Astrocyte (in vitro differentiated cells and primary cell): ENCODE results near the gene HPGDS.

Experiments
- CTCF ChIP-seq: IDR thresholded peaks from 2 replicates; pipeline ENCODE4 v1.5.1; 2011; ENCODE audit warnings: low read depth, mild to moderate bottlenecking, inconsistent platforms, low read length, moderate library complexity; ENCODE audit not compliant: insufficient read depth
- EZH2 ChIP-seq: IDR thresholded peaks from 2 replicates; pipeline ENCODE4 v1.6.1; 2012; ENCODE audit warnings: mild to moderate bottlenecking, low read length, inconsistent platforms; ENCODE audit not compliant: insufficient read depth

DNA sequence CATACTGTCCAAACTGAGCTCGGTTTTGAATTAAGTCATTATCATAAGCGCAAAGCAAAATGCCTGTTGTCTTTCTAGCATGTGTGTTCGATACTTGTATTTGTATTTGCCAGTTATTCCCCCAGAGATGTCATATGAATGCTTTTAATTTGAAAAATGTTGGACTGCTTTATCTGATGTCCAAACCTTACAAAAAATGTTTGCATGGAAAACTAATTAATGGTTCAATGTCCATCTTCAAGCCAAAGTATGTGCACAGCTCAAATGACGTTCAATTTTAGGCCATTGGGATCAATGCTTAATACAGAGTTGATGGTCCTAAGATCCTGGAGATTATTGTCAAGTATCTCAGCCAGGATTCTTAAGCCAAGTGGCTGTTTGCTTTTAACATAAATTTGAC lies 17.2 kb upstream of the HPGDS start:
- TF ChIP-seq CTCF (no peak), EZH2 (no peak)
